ENCODE measurements around the gene ZNF83. TPM values are rescaled to one million over a fixed set of nuclear protein-coding genes. Genes with fewer than 3 reads are reported as not detected.
"Not testable (repeated sequence)": the region's sequence is repeated elsewhere in the genome, so short reads cannot be mapped to it uniquely, and the experiment has no call there.

ZNF83 gene
- total RNA-seq, 1 experiment from 2014 or later = 36.8 TPM

- H3K27ac Mint-ChIP-seq (ENCODE audit: unreplicated experiment) = peak overlapping the region; percentile 55
- H3K36me3 ChIP-seq (ENCODE audit: control insufficient read depth, insufficient read depth, low read length); H3K27me3 ChIP-seq (replicated peaks; ENCODE audit: control insufficient read depth, insufficient read depth, low read length); BruUV-seq (replicated peaks); H3K27me3 Mint-ChIP-seq (ENCODE audit: insufficient read depth, unreplicated experiment): not testable (repeated sequence)
- DNase-seq = peak in 1 of 2 experiments; percentile 43
- peaks cover 19% of the 10 kb centered on the region for H3K4me1 Mint-ChIP-seq (ENCODE audit: low read depth, unreplicated experiment)
- Histone ChIP-seq H3K9me3 (peaks cover 42% of the 10 kb centered on the region), H3K4me1 (peaks cover 22% of the 10 kb centered on the region), H3K4me3 (ENCODE audit: low read depth, low read length) (peak overlapping the region; percentile 89)
- ChIA-PET POLR2A (interaction anchor here (0.6 kb wide), 1 partner anchor 36 kb away, joined by 4 read pairs; no protein-coding TSS in a partner anchor), CTCF (interaction anchor here (0.6 to 0.9 kb wide), 3 partner anchors 36 to 233 kb away, joined by 3 to 4 read pairs (median 3); no protein-coding TSS in a partner anchor)
- TF ChIP-seq CTCF (IDR thresholded peaks at IDR 0.05; ENCODE audit: insufficient read depth in 1 of 2, low read depth in 1 of 2, low read length in 1 of 2, severe bottlenecking in 1 of 2, unreplicated experiment in 1 of 2) = peak in 1 of 2 experiments; percentile 27
- peaks cover 79% of the 10 kb centered on the region for H3K36me3 Mint-ChIP-seq (ENCODE audit: insufficient read depth, unreplicated experiment)
- H3K9me3 Mint-ChIP-seq (ENCODE audit: unreplicated experiment) = peaks cover 15% of the 10 kb centered on the region
- peak overlapping the region; percentile 81 for H3K4me3 Mint-ChIP-seq (ENCODE audit: unreplicated experiment)
- intact Hi-C loops (cut with micrococcal nuclease; ENCODE audit: unreplicated experiment) = loop anchor here (1.0 kb wide), 2 partner anchors 32 to 75 kb away; partner anchors contain the start of genes ZNF701 and ZNF808
Measured at GRCh38 chr19:52601974-52602366, 36.2 kb downstream of the ZNF83 start.

GRCh38 chr19:52601025-52601973 lies 36.9 kb downstream of the ZNF83 start:
- peaks cover 44% of the 10 kb centered on the region for H3K9me3 ChIP-seq
- DNase-seq = peak; percentile 96 to 98
- CTCF ChIA-PET = interaction anchor here (0.6 to 0.9 kb wide), 3 partner anchors 36 to 232 kb away, joined by 3 to 4 read pairs (median 3); no protein-coding TSS in a partner anchor
- peaks cover 79% of the 10 kb centered on the region for H3K36me3 Mint-ChIP-seq (ENCODE audit: insufficient read depth, unreplicated experiment)
- intact Hi-C loops (cut with micrococcal nuclease; ENCODE audit: unreplicated experiment) = loop anchor here (1.0 kb wide), 2 partner anchors 31 to 74 kb away; partner anchors contain the start of genes ZNF701 and ZNF808
- TSS peak; percentile 73 for BruUV-seq (replicated peaks)
- TF ChIP-seq CTCF (IDR thresholded peaks at IDR 0.05; ENCODE audit: insufficient read depth in 1 of 2, low read depth in 1 of 2, low read length in 1 of 2, severe bottlenecking in 1 of 2, unreplicated experiment in 1 of 2) = peak; percentile 40 to 51
- H3K4me1 Mint-ChIP-seq (ENCODE audit: low read depth, unreplicated experiment) = peaks cover 19% of the 10 kb centered on the region
- H3K9me3 Mint-ChIP-seq (ENCODE audit: unreplicated experiment) = peaks cover 22% of the 10 kb centered on the region
- no peaks in the 10 kb centered on the region for H3K27me3 Mint-ChIP-seq (ENCODE audit: insufficient read depth, unreplicated experiment)
- H3K4me3 ChIP-seq (ENCODE audit: low read depth, low read length) = peak overlapping the region; percentile 89
- H3K4me1 ChIP-seq = peaks cover 22% of the 10 kb centered on the region
- POLR2A ChIA-PET = interaction anchor here (0.6 kb wide), 1 partner anchor 36 kb away, joined by 4 read pairs; no protein-coding TSS in a partner anchor
- H3K36me3 ChIP-seq (ENCODE audit: control insufficient read depth, insufficient read depth, low read length) = peaks cover 7% of the 10 kb centered on the region
- peak overlapping the region; percentile 81 for H3K4me3 Mint-ChIP-seq (ENCODE audit: unreplicated experiment)
- no peaks in the 10 kb centered on the region for H3K27me3 ChIP-seq (replicated peaks; ENCODE audit: control insufficient read depth, insufficient read depth, low read length)
- H3K27ac Mint-ChIP-seq (ENCODE audit: unreplicated experiment) = peak overlapping the region; percentile 55

- Mint-ChIP-seq H3K36me3 (ENCODE audit: insufficient read depth, unreplicated experiment) (peaks cover 79% of the 10 kb centered on the region), H3K4me3 (ENCODE audit: unreplicated experiment) (peak overlapping the region; percentile 81), H3K27me3 (ENCODE audit: insufficient read depth, unreplicated experiment) (no peaks in the 10 kb centered on the region), H3K27ac (ENCODE audit: unreplicated experiment) (peak overlapping the region; percentile 55), H3K9me3 (ENCODE audit: unreplicated experiment) (peaks cover 29% of the 10 kb centered on the region), H3K4me1 (ENCODE audit: low read depth, unreplicated experiment) (peaks cover 19% of the 10 kb centered on the region)
- Histone ChIP-seq H3K27me3 (replicated peaks; ENCODE audit: control insufficient read depth, insufficient read depth, low read length) (no peaks in the 10 kb centered on the region), H3K4me3 (ENCODE audit: low read depth, low read length) (peak overlapping the region; percentile 89), H3K36me3 (ENCODE audit: control insufficient read depth, insufficient read depth, low read length) (peaks cover 7% of the 10 kb centered on the region), H3K4me1 (peaks cover 22% of the 10 kb centered on the region), H3K9me3 (peaks cover 41% of the 10 kb centered on the region)
- ChIA-PET POLR2A (no interaction called here), CTCF (no interaction called here)
- BruUV-seq (replicated peaks) = TSS peak; percentile 89
- peak; percentile 72 to 86 for DNase-seq
- no peak for TF ChIP-seq CTCF (IDR thresholded peaks at IDR 0.05; ENCODE audit: insufficient read depth in 1 of 2, low read depth in 1 of 2, low read length in 1 of 2, severe bottlenecking in 1 of 2, unreplicated experiment in 1 of 2)
- intact Hi-C loops (cut with micrococcal nuclease; ENCODE audit: unreplicated experiment) = loop anchor here (1.0 kb wide), 2 partner anchors 30 to 73 kb away; partner anchors contain the start of genes ZNF701 and ZNF808
Measured at GRCh38 chr19:52600639-52601024, 37.5 kb downstream of the ZNF83 start.

All from Caco-2 (cell line).